ENCODE results near the gene WDR11.
"Not testable (repeated sequence)": the region's sequence is repeated elsewhere in the genome, so short reads cannot be mapped to it uniquely, and the experiment has no call there.

The WDR11 gene

GRCh38 chr10:120917521-120918250 lies 66.5 kb downstream of the WDR11 start:
- Mint-ChIP-seq H3K36me3 (no peaks in the 10 kb centered on the region), H3K27ac (no peak overlapping the region), H3K27me3 (no peaks in the 10 kb centered on the region), H3K9me3 (peaks cover 6% of the 10 kb centered on the region), H3K4me1 (no peaks in the 10 kb centered on the region), H3K4me3 (no peak overlapping the region)

GRCh38 chr10:120923886-120924285 lies 72.7 kb downstream of the WDR11 start:
- not testable (repeated sequence) for H3K9me3 Mint-ChIP-seq, H3K27me3 Mint-ChIP-seq, H3K4me3 Mint-ChIP-seq, H3K36me3 Mint-ChIP-seq, H3K27ac Mint-ChIP-seq, H3K4me1 Mint-ChIP-seq

- no peaks in the 10 kb centered on the region for H3K36me3 Mint-ChIP-seq
- H3K4me3 Mint-ChIP-seq, result no peak overlapping the region
- no peaks in the 10 kb centered on the region for H3K9me3 Mint-ChIP-seq
- H3K27me3 Mint-ChIP-seq, result peaks cover 3% of the 10 kb centered on the region
- no peak overlapping the region for H3K27ac Mint-ChIP-seq
- no peaks in the 10 kb centered on the region for H3K4me1 Mint-ChIP-seq
Observed at GRCh38 chr10:120926611-120927010, 75.4 kb downstream of the WDR11 start.

GRCh38 chr10:120927352-120927751 lies 76.2 kb downstream of the WDR11 start:
- Mint-ChIP-seq H3K36me3 (no peaks in the 10 kb centered on the region), H3K4me1 (no peaks in the 10 kb centered on the region), H3K9me3 (no peaks in the 10 kb centered on the region), H3K4me3 (no peak overlapping the region), H3K27ac (no peak overlapping the region), H3K27me3 (peaks cover 3% of the 10 kb centered on the region)

GRCh38 chr10:120929166-120929565 lies 78.0 kb downstream of the WDR11 start:
- Mint-ChIP-seq H3K4me1 (no peaks in the 10 kb centered on the region), H3K9me3 (no peaks in the 10 kb centered on the region), H3K27me3 (peaks cover 3% of the 10 kb centered on the region), H3K36me3 (no peaks in the 10 kb centered on the region), H3K4me3 (no peak overlapping the region), H3K27ac (no peak overlapping the region)

- no peaks in the 10 kb centered on the region for H3K4me1 Mint-ChIP-seq
- no peak overlapping the region for H3K4me3 Mint-ChIP-seq
- H3K36me3 Mint-ChIP-seq, result no peaks in the 10 kb centered on the region
Observed at GRCh38 chr10:120931423-120931822, 80.3 kb downstream of the WDR11 start.

GRCh38 chr10:120931999-120932398 lies 80.8 kb downstream of the WDR11 start:
- Mint-ChIP-seq H3K27ac (no peak overlapping the region), H3K4me3 (no peak overlapping the region), H3K27me3 (peaks cover 1% of the 10 kb centered on the region), H3K36me3 (no peaks in the 10 kb centered on the region), H3K4me1 (no peaks in the 10 kb centered on the region), H3K9me3 (peaks cover 5% of the 10 kb centered on the region)

More at GRCh38 chr10:120931423-120931822, 80.3 kb downstream of the WDR11 start:
- H3K27me3 Mint-ChIP-seq, result peaks cover 4% of the 10 kb centered on the region
- peaks cover 4% of the 10 kb centered on the region for H3K9me3 Mint-ChIP-seq
- H3K27ac Mint-ChIP-seq, result no peak overlapping the region

DNA sequence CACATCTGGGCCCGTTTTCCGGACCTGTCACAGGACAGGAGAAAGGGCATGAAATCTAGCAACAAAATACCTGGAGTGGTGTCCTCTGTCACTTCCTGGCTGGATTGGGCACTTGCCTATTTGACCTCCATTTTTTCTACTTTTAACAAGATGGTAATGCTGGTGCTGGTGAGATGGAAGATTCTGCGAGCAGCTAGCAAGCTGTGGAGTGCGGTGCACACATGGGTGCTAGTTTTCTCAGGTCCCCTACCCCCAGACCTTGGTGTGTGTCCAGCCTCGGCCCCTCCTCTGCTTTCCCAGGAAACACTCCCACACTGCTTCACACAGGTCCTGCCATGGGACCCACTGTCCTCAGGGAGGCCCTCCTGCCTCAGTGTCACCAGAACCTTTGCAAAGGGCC lies 87.7 kb downstream of the WDR11 start:
- Mint-ChIP-seq H3K9me3 (peaks cover 5% of the 10 kb centered on the region), H3K27me3 (peaks cover 3% of the 10 kb centered on the region), H3K4me1 (peaks cover 5% of the 10 kb centered on the region), H3K36me3 (no peaks in the 10 kb centered on the region), H3K27ac (no peak overlapping the region), H3K4me3 (no peak overlapping the region)

DNA sequence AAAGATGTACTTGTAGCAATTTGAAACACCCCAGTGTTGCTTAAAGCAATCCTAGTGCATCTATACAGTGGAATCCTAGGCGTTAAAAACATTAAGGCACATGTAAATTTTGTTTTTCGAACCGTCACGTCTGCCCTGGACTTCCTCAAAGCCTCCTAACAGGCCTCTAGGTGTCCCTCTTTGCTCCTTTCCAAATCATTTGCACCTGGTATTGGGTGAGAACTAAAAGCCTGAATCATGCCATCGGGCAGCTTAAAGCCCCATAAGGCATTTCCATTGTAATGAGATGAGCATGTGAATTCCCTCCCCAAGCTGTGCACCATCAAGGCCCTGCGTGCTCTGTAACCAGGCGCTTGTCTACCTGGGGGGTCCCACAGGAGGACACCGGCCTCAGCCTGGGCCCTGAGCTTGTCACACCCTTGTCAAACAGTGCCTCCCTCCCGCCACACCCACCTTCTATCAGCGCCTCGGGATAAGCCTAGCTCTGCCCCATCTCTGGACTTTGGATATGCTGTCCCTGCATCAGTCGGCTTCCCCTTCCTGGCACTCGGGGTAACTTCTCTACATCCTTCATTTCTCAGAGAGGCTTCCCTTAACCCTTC lies 89.2 kb downstream of the WDR11 start:
- H3K4me3 Mint-ChIP-seq, result no peak overlapping the region
- no peak overlapping the region for H3K27ac Mint-ChIP-seq
- peaks cover 5% of the 10 kb centered on the region for H3K4me1 Mint-ChIP-seq
- H3K27me3 Mint-ChIP-seq, result peaks cover 2% of the 10 kb centered on the region
- peaks cover 5% of the 10 kb centered on the region for H3K9me3 Mint-ChIP-seq
- no peaks in the 10 kb centered on the region for H3K36me3 Mint-ChIP-seq

DNA sequence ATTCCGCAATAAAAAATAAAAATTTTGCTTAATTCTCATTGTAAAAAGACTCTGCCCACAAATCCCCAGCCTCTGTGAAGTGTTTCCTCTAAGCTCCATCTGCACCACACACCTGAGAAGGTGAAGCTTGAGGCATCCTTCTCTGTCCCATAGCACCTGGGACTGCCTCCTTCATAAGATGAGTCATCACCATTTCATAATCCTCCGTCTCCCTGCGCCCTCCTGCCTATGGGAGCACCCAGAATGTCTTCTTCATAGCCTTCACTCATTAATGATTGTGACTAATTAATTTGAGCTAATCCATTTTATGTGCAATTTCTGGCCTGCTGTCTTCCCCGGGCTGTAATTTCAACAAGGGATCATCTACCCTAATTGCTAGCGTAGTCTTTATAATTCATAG lies 90.3 kb downstream of the WDR11 start:
- H3K4me3 Mint-ChIP-seq, result no peak overlapping the region
- peaks cover 5% of the 10 kb centered on the region for H3K4me1 Mint-ChIP-seq
- no peak overlapping the region for H3K27ac Mint-ChIP-seq
- H3K27me3 Mint-ChIP-seq, result peaks cover 1% of the 10 kb centered on the region
- H3K36me3 Mint-ChIP-seq, result no peaks in the 10 kb centered on the region
- no peaks in the 10 kb centered on the region for H3K9me3 Mint-ChIP-seq

DNA sequence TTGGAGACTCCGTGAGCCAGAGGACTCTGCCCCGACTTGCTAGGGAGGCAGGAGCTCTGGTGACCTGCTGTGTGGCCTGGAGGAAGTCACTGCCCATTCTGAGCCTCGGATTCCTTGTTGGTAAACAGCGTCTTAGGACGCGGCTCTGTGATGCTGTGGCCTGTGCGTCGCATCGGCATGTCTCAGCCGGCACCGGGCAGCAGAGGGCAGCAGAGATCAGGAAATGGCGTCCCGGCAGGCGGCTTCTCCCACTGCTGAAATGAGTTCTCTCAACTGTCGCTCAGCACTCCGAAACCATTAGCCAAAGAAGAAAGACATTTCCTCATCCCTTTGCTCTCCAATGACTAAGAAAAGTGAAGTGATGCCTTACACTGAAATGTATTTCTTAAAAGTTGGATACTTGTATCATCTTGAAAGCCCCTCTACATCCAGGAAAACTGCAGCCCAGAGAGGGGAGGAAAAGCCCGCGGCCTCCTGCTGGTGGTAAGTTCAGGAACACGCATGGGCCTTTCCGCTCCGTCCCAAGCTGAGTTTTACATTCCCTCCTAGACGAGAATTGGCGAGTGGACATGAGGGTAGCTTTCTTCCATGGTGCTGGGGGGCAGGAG lies 91.7 kb downstream of the WDR11 start:
- H3K36me3 Mint-ChIP-seq, result no peaks in the 10 kb centered on the region
- H3K27ac Mint-ChIP-seq, result no peak overlapping the region
- H3K27me3 Mint-ChIP-seq, result peaks cover 4% of the 10 kb centered on the region
- H3K9me3 Mint-ChIP-seq, result no peaks in the 10 kb centered on the region
- H3K4me1 Mint-ChIP-seq, result peaks cover 5% of the 10 kb centered on the region
- H3K4me3 Mint-ChIP-seq, result peak overlapping the region; percentile 39

- H3K36me3 Mint-ChIP-seq, result no peaks in the 10 kb centered on the region
- peaks cover 9% of the 10 kb centered on the region for H3K27me3 Mint-ChIP-seq
- no peak overlapping the region for H3K4me3 Mint-ChIP-seq
- no peaks in the 10 kb centered on the region for H3K9me3 Mint-ChIP-seq
- no peak overlapping the region for H3K27ac Mint-ChIP-seq
- peaks cover 5% of the 10 kb centered on the region for H3K4me1 Mint-ChIP-seq
Observed at GRCh38 chr10:120943542-120943941, 92.4 kb downstream of the WDR11 start.

DNA sequence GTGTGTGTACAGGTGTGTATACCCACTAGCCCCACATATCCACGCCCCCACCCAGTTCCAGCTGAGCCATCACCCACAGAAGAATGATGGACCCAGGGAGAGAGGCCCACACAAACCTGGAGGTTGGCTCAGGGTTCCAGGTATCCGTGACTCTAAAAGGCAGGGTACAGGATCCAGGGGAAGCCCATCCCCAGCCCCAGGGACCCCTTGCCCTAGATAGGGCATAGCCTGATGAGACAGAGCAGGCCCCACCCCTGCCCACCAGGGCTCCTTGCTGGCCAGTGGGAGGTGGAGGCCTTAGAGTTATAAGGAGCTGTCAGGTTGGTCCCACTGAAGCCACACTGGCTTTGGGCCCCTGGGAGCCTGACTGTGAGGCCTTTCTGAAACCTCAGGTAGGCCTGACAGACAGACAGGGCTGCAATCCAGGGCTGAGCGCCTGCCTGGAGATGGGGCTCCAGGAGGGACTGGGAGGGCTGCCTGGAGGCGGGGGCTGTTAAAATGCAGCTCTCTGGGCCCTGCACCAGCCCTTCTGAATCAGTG lies 93.5 kb downstream of the WDR11 start:
- Mint-ChIP-seq H3K9me3 (no peaks in the 10 kb centered on the region), H3K27ac (no peak overlapping the region), H3K27me3 (peaks cover 14% of the 10 kb centered on the region), H3K36me3 (no peaks in the 10 kb centered on the region), H3K4me3 (no peak overlapping the region), H3K4me1 (peaks cover 5% of the 10 kb centered on the region)

GRCh38 chr10:120945182-120945581 lies 94.0 kb downstream of the WDR11 start:
- no peaks in the 10 kb centered on the region for H3K9me3 Mint-ChIP-seq
- peaks cover 17% of the 10 kb centered on the region for H3K27me3 Mint-ChIP-seq
- no peaks in the 10 kb centered on the region for H3K36me3 Mint-ChIP-seq
- peaks cover 5% of the 10 kb centered on the region for H3K4me1 Mint-ChIP-seq
- H3K27ac Mint-ChIP-seq, result no peak overlapping the region
- H3K4me3 Mint-ChIP-seq, result no peak overlapping the region

- Mint-ChIP-seq H3K27me3 (peaks cover 20% of the 10 kb centered on the region), H3K9me3 (no peaks in the 10 kb centered on the region), H3K4me3 (no peak overlapping the region), H3K36me3 (no peaks in the 10 kb centered on the region), H3K27ac (no peak overlapping the region), H3K4me1 (peaks cover 5% of the 10 kb centered on the region)
Observed at GRCh38 chr10:120945801-120946302, 94.7 kb downstream of the WDR11 start.

DNA sequence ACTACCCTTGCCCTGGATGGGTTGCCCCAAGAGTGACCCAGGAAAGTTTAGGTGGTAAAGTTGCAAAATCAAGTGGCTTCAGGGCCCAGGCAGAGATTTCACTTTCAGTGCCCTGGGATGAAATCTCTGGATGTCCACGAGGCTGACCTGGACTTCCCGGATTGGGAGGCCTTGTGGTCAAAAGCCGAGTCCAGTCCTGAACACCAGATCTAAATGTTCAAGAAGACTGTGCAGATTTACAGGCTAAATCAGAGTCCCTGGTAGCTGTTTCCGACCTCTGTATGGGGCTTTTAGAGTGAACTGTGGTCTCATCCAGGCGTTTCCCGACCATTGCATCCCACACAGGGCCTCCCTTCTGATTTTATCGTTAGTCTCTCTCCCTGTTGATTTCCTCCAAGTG lies 95.3 kb downstream of the WDR11 start:
- Mint-ChIP-seq H3K4me1 (peaks cover 5% of the 10 kb centered on the region), H3K27ac (no peak overlapping the region), H3K36me3 (no peaks in the 10 kb centered on the region), H3K9me3 (no peaks in the 10 kb centered on the region), H3K27me3 (peaks cover 26% of the 10 kb centered on the region), H3K4me3 (no peak overlapping the region)
